HUDEP-2 (cell line): ENCODE measurements around the gene FGF11.

Source experiments
- DNase-seq, 76 experiments: peaks; one replicate each; lab custom pipeline; 2025; ENCODE audit not compliant: unreplicated experiment in 76 of 76; lab: John Stamatoyannopoulos, UW

The FGF11 gene

DNA sequence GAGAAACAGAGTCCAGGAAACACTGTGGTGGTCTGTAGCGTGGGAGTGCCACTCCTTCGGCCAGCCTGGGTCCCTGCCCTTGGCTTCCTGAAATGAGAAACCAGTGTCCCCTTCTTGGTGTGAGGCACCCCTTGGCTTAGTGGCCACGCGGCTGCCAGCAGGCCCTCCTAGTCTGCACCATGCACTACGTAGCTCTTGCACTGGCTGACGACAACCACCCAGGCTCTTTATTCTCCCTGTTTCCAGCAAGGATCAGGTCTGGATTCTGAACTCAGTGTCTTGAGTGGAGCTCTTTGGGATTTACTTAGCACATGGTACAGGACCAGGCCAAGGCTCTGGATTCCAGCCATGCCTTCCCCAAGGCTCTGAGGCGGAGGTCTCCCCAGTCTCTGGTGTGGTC is 11.8 kb upstream of the FGF11 start:
- DNase-seq = no peak

GRCh38 chr17:7428557-7428956 is 10.8 kb upstream of the FGF11 start, which contains the start of gene SPEM3:
SPEM3 (plus strand) TSS chr17:7428857; CDS start chr17:7428903, 46 bp downstream.
- no peak for DNase-seq

- DNase-seq = no peak
Measured at GRCh38 chr17:7429722-7430121, 9.6 kb upstream of the FGF11 start.

GRCh38 chr17:7431231-7431630 is 8.1 kb upstream of the FGF11 start:
- no peak for DNase-seq

- no peak for DNase-seq
Measured at GRCh38 chr17:7432296-7432695, 7.0 kb upstream of the FGF11 start.

DNA sequence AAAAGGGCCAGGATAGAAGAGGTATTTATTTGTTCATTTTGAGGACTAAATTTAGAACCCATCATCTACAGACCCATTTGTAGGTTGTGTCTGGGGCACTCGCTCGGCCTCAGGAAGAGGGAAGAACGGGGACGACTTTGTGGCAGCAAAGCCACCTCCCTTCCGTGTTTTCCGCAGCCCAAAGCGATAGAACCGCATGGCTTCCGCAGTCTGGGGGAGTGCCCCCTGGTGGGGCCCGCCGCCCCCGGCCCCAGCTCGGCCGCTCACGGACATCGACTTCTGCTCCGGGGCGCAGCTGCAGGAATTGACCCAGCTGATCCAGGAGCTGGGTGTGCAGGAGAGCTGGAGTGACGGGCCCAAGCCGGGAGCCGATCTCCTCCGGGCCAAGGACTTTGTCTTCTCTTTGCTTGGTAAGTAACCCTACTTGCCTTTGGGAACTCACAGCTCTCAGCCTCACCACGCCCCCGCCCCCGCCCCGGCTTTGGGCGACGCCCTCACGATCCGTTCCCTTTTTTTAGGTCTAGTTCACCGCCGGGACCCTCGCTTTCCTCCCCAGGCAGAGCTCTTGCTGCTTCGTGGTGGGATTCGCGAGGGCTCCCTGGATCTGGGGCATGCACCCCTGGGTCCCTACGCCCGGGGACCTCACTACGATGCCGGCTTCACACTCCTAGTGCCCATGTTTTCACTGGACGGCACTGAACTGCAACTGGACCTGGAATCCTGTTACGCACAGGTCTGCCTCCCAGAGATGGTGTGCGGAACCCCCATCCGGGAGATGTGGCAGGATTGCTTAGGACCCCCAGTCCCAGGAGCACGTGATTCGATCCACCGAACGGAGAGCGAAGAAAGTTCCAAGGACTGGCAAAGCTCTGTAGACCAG is 3.4 kb upstream of the FGF11 start:
- peak in 59 of 76 experiments; percentile 16 to 77 (median 56) for DNase-seq

GRCh38 chr17:7436556-7437368 is 2.5 kb upstream of the FGF11 start:
- peak in 65 of 76 experiments; percentile 28 to 85 (median 70) for DNase-seq

DNA sequence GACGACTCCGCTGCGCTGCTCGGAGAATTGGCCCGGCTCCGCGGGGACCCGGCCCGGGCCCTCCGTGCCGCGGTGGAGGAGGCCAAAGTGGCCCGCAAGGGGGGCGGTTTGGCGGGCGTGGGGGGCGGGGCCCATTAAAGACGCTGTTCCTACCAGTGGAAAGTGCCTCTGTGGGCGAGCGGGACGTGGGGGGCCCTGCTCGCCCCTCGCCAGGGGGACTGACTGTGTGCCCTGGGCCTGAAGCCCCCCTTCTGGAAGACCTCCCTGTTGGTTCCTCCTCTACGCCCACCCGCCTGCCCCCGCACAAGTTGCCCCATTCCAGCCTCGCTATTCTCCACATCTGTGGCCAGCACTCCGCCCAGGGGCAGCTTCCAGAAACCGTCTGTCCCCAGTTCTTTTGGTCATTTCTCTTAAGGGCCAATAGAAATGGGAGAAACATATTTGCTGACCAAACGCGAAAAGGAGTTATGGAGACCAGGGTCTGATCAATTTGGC is 1.9 kb upstream of the FGF11 start:
- no peak for DNase-seq

GRCh38 chr17:7437950-7438614 is 1.2 kb upstream of the FGF11 start:
- no peak for DNase-seq

- DNase-seq = no peak
Measured at GRCh38 chr17:7438656-7439460, 454 bp upstream of the FGF11 start.

- DNase-seq = peak in 26 of 76 experiments; percentile 5 to 46 (median 24)
Measured at GRCh38 chr17:7440113-7440833, 961 bp downstream of the FGF11 start.

DNA sequence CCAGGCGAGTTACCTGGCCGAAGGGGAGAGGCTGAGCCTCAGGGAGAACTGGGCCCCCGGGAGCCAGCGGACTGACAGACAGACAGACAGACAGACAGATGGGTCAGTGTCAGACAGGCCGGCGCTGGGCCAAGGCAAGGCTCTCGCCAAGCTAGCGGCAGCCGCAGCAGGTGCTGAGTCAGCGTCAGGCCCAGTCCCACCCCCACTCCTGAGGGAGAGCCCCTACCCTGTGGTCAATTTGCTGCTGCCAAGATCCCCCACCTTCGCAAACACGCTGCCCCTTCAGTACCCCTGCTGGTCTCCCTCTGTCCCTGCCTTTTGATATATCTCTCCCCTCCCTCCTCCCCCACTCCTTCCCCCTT is 1.5 kb downstream of the FGF11 start:
- peak in 49 of 76 experiments; percentile 6 to 80 (median 41) for DNase-seq

DNA sequence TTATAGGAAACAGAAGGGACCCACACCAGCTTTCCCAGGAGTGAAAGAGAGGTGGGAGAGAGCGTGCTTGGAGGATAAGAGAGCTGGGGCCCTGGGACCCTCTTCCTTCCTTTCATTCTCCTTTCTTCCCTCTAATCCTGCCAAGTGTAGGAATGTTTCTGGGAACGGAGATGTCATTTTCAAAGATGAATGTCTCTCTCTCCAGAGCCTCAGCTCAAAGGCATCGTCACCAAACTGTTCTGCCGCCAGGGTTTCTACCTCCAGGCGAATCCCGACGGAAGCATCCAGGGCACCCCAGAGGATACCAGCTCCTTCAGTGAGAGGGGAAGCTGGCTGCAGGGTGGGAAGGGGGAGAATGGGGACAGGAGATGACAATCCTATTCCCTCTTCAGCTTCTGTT is 2.0 kb downstream of the FGF11 start:
- DNase-seq = no peak

GRCh38 chr17:7442142-7442541 is 2.8 kb downstream of the FGF11 start:
- DNase-seq = no peak

DNA sequence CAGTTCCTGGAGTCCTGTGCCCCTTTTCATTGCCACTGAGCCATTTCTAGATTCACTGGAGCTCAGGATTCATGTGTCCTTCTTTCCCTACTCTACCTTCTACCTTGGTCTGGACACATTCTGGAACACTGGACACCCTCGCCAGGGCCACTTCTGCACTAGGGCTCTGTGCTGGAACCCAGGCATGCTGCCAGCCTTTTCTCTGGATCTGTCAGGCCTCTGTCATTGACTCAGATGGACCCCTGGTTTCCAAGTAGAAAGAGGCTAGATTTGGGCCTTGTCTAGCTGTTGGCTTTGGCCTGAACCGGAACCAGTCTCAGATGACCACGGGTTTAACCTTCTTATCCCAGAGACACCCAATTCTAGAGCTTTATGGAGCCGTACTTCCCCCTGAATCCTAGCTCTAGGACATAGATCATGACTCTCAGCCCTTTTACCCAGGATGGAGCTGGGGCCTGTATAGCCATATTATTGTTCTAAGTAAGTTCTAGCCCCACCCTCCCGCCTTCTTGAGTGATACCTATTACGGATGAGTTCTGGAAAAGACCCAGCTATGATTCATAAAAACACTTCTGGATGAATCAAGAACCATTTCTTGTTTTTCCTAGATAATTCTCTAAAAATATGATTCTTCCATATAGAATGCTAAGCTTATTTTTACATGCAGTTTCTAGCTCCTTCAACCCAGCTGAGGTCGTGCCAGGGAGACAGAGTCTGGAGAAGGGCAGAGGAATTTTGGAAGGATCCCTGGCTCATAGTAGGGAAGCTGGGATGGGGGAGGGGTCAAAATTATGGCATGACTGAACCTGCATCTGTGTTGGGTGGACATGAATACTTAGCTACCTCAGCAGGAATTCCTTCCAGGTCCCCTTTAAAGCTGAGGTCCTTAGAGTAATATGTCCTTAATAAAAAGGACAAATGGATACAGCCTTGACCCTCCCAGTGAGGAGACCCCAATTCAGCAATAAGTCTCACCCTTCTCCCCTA is 4.5 kb downstream of the FGF11 start:
- DNase-seq = no peak

GRCh38 chr17:7444682-7445618 is 5.6 kb downstream of the FGF11 start, which contains the start of gene CHRNB1:
CHRNB1 (plus strand) TSS chr17:7445061; CDS start chr17:7445128, 67 bp downstream.
- peak in 36 of 76 experiments; percentile 13 to 59 (median 33) for DNase-seq

DNA sequence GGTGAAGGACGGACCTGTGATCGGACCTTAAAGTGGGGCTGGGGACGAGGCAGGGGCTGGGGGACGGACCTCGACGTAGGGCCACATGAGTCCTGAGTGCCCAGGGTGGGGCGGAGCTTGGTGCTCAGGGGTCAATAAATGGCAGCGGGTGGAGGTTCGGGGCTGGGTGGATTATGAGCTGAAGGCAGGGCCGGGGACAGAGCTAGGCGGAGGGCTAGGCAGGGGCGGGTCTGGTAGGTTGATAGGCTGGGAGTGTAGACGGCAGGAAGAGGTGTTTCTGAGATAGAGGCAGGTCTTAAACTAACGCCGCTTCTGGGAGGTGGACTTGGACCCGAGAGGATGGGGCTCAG is 6.3 kb downstream of the FGF11 start:
- peak in 39 of 76 experiments; percentile 9 to 59 (median 32) for DNase-seq
